GM15510 (cell line): Measurements from ENCODE around the gene RYR3.

Source experiments
- POLR2A ChIP-seq: IDR thresholded peaks from 3 replicates; pipeline ENCODE4 v1.6.1; 2011; ENCODE audit warnings: borderline replicate concordance; ENCODE audit not compliant: insufficient read length; ENCODE audit errors: extremely low read depth

Gene RYR3

GRCh38 chr15:33872416-33873106, 561.8 kb downstream of the RYR3 start:
- TF ChIP-seq POLR2A, result no peak

GRCh38 chr15:33874156-33874555, 563.4 kb downstream of the RYR3 start:
- TF ChIP-seq POLR2A, result no peak

GRCh38 chr15:33882921-33883320, 572.2 kb downstream of the RYR3 start:
- TF ChIP-seq POLR2A, result no peak

GRCh38 chr15:33888176-33888575, 577.4 kb downstream of the RYR3 start:
- TF ChIP-seq POLR2A, result no peak

- TF ChIP-seq POLR2A, result no peak
Measured at GRCh38 chr15:33894193-33894592, 583.4 kb downstream of the RYR3 start.

GRCh38 chr15:33902043-33902442, 591.3 kb downstream of the RYR3 start:
- TF ChIP-seq POLR2A, result no peak

GRCh38 chr15:33903661-33904060, 592.9 kb downstream of the RYR3 start:
- no peak for TF ChIP-seq POLR2A

GRCh38 chr15:33907326-33907725, 596.6 kb downstream of the RYR3 start:
- TF ChIP-seq POLR2A, result no peak

- no peak for TF ChIP-seq POLR2A
Measured at GRCh38 chr15:33908406-33908805, 597.6 kb downstream of the RYR3 start.

GRCh38 chr15:33910741-33911140, 600.0 kb downstream of the RYR3 start:
- no peak for TF ChIP-seq POLR2A

GRCh38 chr15:33912326-33912725, 601.6 kb downstream of the RYR3 start:
- no peak for TF ChIP-seq POLR2A

- TF ChIP-seq POLR2A, result no peak
Measured at GRCh38 chr15:33913459-33913858, 602.7 kb downstream of the RYR3 start.
